ENCODE results near the gene GPRC5B. TPM values are rescaled to one million over a fixed set of nuclear protein-coding genes. Genes with fewer than 3 reads are reported as not detected.

GPRC5B gene
- total RNA-seq, 5 donors from 2014 or later (not counting 1 experiment from before 2014, with no cell fraction given), result 1.2 to 4.4 (median 1.4) TPM

GRCh38 chr16:19876501-19877059 is 8.1 kb downstream of the GPRC5B start:
- ChIA-PET CTCF (interaction anchor here in 1 of 2 donors (1.1 kb wide), 1 partner anchor 321 kb away, joined by 3 read pairs; the partner anchor contains the start of gene VPS35L), POLR2A (no interaction called here)
- H3K36me3 Mint-ChIP-seq, result peaks cover 5% of the 10 kb centered on the region
- DNase-seq, result no peak
- H3K27me3 Mint-ChIP-seq, result peaks cover 0 to 4% of the 10 kb centered on the region in 2 donors
- no peak overlapping the region for H3K27ac ChIP-seq (ENCODE audit: low read length)
- peaks cover 0 to 18% of the 10 kb centered on the region in 2 experiments for H3K27me3 ChIP-seq (replicated peaks in 1 of 2; ENCODE audit: control insufficient read depth in 2 of 2, extremely low read depth in 1 of 2, insufficient read depth in 2 of 2, low read length in 1 of 2)
- no peak overlapping the region for H3K4me3 Mint-ChIP-seq
- H3K9me3 Mint-ChIP-seq, result no peaks in the 10 kb centered on the region
- no peak overlapping the region for H3K4me3 ChIP-seq (ENCODE audit: control insufficient read depth in 1 of 2, extremely low read depth in 1 of 2, low read length in 1 of 2)
- no peaks in the 10 kb centered on the region for H3K4me1 ChIP-seq (ENCODE audit: control insufficient read depth in 1 of 2, extremely low read depth in 1 of 2, insufficient read depth in 2 of 2, low read length in 2 of 2)
- no peak for ATAC-seq (replicated peaks in 1 of 4)
- H3K4me1 Mint-ChIP-seq, result peaks cover 0 to 14% (median 2%) of the 10 kb centered on the region in 3 donors
- no peaks in the 10 kb centered on the region for H3K36me3 ChIP-seq (ENCODE audit: control insufficient read depth in 2 of 2, extremely low read depth in 1 of 2, insufficient read depth in 1 of 2, low read length in 1 of 2)
- WGBS (ENCODE audit: insufficient coverage), result 93% methylated on average over 10 of the region's 10 CpGs
- no peaks in the 10 kb centered on the region for H3K9me3 ChIP-seq
- H3K27ac Mint-ChIP-seq, result no peak overlapping the region

- Mint-ChIP-seq H3K27me3 (peaks cover 0 to 1% of the 10 kb centered on the region in 2 donors), H3K9me3 (no peaks in the 10 kb centered on the region), H3K4me3 (no peak overlapping the region), H3K36me3 (peaks cover 7% of the 10 kb centered on the region), H3K4me1 (peaks cover 0 to 14% (median 2%) of the 10 kb centered on the region in 3 donors), H3K27ac (no peak overlapping the region)
- WGBS (ENCODE audit: insufficient coverage), result no CpG with 5 or more reads among the region's 6 CpGs
- H3K36me3 ChIP-seq (ENCODE audit: control insufficient read depth in 2 of 2, extremely low read depth in 1 of 2, insufficient read depth in 1 of 2, low read length in 1 of 2), result no peaks in the 10 kb centered on the region
- H3K4me3 ChIP-seq (ENCODE audit: control insufficient read depth in 1 of 2, extremely low read depth in 1 of 2, low read length in 1 of 2), result no peak overlapping the region
- POLR2A ChIA-PET, result no interaction called here
- no peaks in the 10 kb centered on the region for H3K4me1 ChIP-seq (ENCODE audit: control insufficient read depth in 1 of 2, extremely low read depth in 1 of 2, insufficient read depth in 2 of 2, low read length in 2 of 2)
- CTCF ChIA-PET, result no interaction called here
- ATAC-seq (replicated peaks in 1 of 4), result no peak
- H3K27me3 ChIP-seq (replicated peaks in 1 of 2; ENCODE audit: control insufficient read depth in 2 of 2, extremely low read depth in 1 of 2, insufficient read depth in 2 of 2, low read length in 1 of 2), result peaks cover 0 to 12% of the 10 kb centered on the region in 2 experiments
- H3K9me3 ChIP-seq, result no peaks in the 10 kb centered on the region
- H3K27ac ChIP-seq (ENCODE audit: low read length), result no peak overlapping the region
- no peak for DNase-seq
Observed at GRCh38 chr16:19875900-19876299, 8.7 kb downstream of the GPRC5B start.

GRCh38 chr16:19874851-19875546 is 9.6 kb downstream of the GPRC5B start:
- Mint-ChIP-seq H3K9me3 (no peaks in the 10 kb centered on the region), H3K27ac (no peak overlapping the region), H3K36me3 (peaks cover 7% of the 10 kb centered on the region), H3K4me1 (peaks cover 0 to 14% (median 2%) of the 10 kb centered on the region in 3 donors), H3K4me3 (no peak overlapping the region), H3K27me3 (no peaks in the 10 kb centered on the region)
- DNase-seq (no peak), ATAC-seq (replicated peaks in 1 of 4) (no peak)
- Histone ChIP-seq H3K4me3 (ENCODE audit: control insufficient read depth in 1 of 2, extremely low read depth in 1 of 2, low read length in 1 of 2) (no peak overlapping the region), H3K9me3 (no peaks in the 10 kb centered on the region), H3K27ac (ENCODE audit: low read length) (no peak overlapping the region), H3K27me3 (replicated peaks in 1 of 2; ENCODE audit: control insufficient read depth in 2 of 2, extremely low read depth in 1 of 2, insufficient read depth in 2 of 2, low read length in 1 of 2) (peaks cover 0 to 12% of the 10 kb centered on the region in 2 experiments), H3K36me3 (ENCODE audit: control insufficient read depth in 2 of 2, extremely low read depth in 1 of 2, insufficient read depth in 1 of 2, low read length in 1 of 2) (no peaks in the 10 kb centered on the region), H3K4me1 (ENCODE audit: control insufficient read depth in 1 of 2, extremely low read depth in 1 of 2, insufficient read depth in 2 of 2, low read length in 2 of 2) (no peaks in the 10 kb centered on the region)
- 77% methylated on average over 10 of the region's 18 CpGs for WGBS (ENCODE audit: insufficient coverage)
- CTCF ChIA-PET, result no interaction called here
- POLR2A ChIA-PET, result no interaction called here

- Mint-ChIP-seq H3K4me3 (no peak overlapping the region), H3K9me3 (no peaks in the 10 kb centered on the region), H3K27me3 (no peaks in the 10 kb centered on the region), H3K36me3 (peaks cover 7% of the 10 kb centered on the region), H3K4me1 (peaks cover 0 to 14% (median 2%) of the 10 kb centered on the region in 3 donors), H3K27ac (no peak overlapping the region)
- POLR2A ChIA-PET, result no interaction called here
- DNase-seq (no peak), ATAC-seq (replicated peaks in 1 of 4) (no peak)
- Histone ChIP-seq H3K27me3 (replicated peaks in 1 of 2; ENCODE audit: control insufficient read depth in 2 of 2, extremely low read depth in 1 of 2, insufficient read depth in 2 of 2, low read length in 1 of 2) (peaks cover 0 to 12% of the 10 kb centered on the region in 2 experiments), H3K27ac (ENCODE audit: low read length) (no peak overlapping the region), H3K36me3 (ENCODE audit: control insufficient read depth in 2 of 2, extremely low read depth in 1 of 2, insufficient read depth in 1 of 2, low read length in 1 of 2) (no peaks in the 10 kb centered on the region), H3K4me3 (ENCODE audit: control insufficient read depth in 1 of 2, extremely low read depth in 1 of 2, low read length in 1 of 2) (no peak overlapping the region), H3K9me3 (no peaks in the 10 kb centered on the region), H3K4me1 (ENCODE audit: control insufficient read depth in 1 of 2, extremely low read depth in 1 of 2, insufficient read depth in 2 of 2, low read length in 2 of 2) (no peaks in the 10 kb centered on the region)
- CTCF ChIA-PET, result no interaction called here
- 72% methylated on average over 8 of the region's 8 CpGs for WGBS (ENCODE audit: insufficient coverage)
Observed at GRCh38 chr16:19874026-19874425, 10.6 kb downstream of the GPRC5B start.

GRCh38 chr16:19872935-19873334 is 11.7 kb downstream of the GPRC5B start:
- H3K4me1 Mint-ChIP-seq, result peaks cover 0 to 14% (median 2%) of the 10 kb centered on the region in 3 donors
- peaks cover 7% of the 10 kb centered on the region for H3K36me3 Mint-ChIP-seq
- ChIA-PET POLR2A (interaction anchor here in 1 of 2 donors (0.6 kb wide), 2 partner anchors 25 to 297 kb away, joined by 5 to 8 read pairs; no protein-coding TSS in a partner anchor), CTCF (interaction anchor here in 1 of 2 donors (0.7 kb wide), 1 partner anchor 31 kb away, joined by 3 read pairs; no protein-coding TSS in a partner anchor)
- ATAC-seq (replicated peaks in 1 of 4) (no peak), DNase-seq (no peak)
- whole genome bisulfite sequencing (ENCODE audit: insufficient coverage), result 97% methylated on average over 5 of the region's 12 CpGs
- Histone ChIP-seq H3K27ac (ENCODE audit: low read length) (no peak overlapping the region), H3K27me3 (replicated peaks in 1 of 2; ENCODE audit: control insufficient read depth in 2 of 2, extremely low read depth in 1 of 2, insufficient read depth in 2 of 2, low read length in 1 of 2) (peaks cover 0 to 7% of the 10 kb centered on the region in 2 experiments), H3K36me3 (ENCODE audit: control insufficient read depth in 2 of 2, extremely low read depth in 1 of 2, insufficient read depth in 1 of 2, low read length in 1 of 2) (no peaks in the 10 kb centered on the region), H3K4me3 (ENCODE audit: control insufficient read depth in 1 of 2, extremely low read depth in 1 of 2, low read length in 1 of 2) (no peak overlapping the region), H3K9me3 (no peaks in the 10 kb centered on the region), H3K4me1 (ENCODE audit: control insufficient read depth in 1 of 2, extremely low read depth in 1 of 2, insufficient read depth in 2 of 2, low read length in 2 of 2) (no peaks in the 10 kb centered on the region)
- H3K27me3 Mint-ChIP-seq, result peaks cover 0 to 3% of the 10 kb centered on the region in 2 donors
- H3K4me3 Mint-ChIP-seq, result no peak overlapping the region
- H3K27ac Mint-ChIP-seq, result no peak overlapping the region
- no peaks in the 10 kb centered on the region for H3K9me3 Mint-ChIP-seq

- no peak overlapping the region for H3K27ac Mint-ChIP-seq
- no peak overlapping the region for H3K4me3 Mint-ChIP-seq
- no peaks in the 10 kb centered on the region for H3K9me3 Mint-ChIP-seq
- peaks cover 7% of the 10 kb centered on the region for H3K36me3 Mint-ChIP-seq
- Histone ChIP-seq H3K27me3 (replicated peaks in 1 of 2; ENCODE audit: control insufficient read depth in 2 of 2, extremely low read depth in 1 of 2, insufficient read depth in 2 of 2, low read length in 1 of 2) (peaks cover 0 to 4% of the 10 kb centered on the region in 2 experiments), H3K4me3 (ENCODE audit: control insufficient read depth in 1 of 2, extremely low read depth in 1 of 2, low read length in 1 of 2) (no peak overlapping the region), H3K9me3 (no peaks in the 10 kb centered on the region), H3K36me3 (ENCODE audit: control insufficient read depth in 2 of 2, extremely low read depth in 1 of 2, insufficient read depth in 1 of 2, low read length in 1 of 2) (no peaks in the 10 kb centered on the region), H3K4me1 (ENCODE audit: control insufficient read depth in 1 of 2, extremely low read depth in 1 of 2, insufficient read depth in 2 of 2, low read length in 2 of 2) (no peaks in the 10 kb centered on the region), H3K27ac (ENCODE audit: low read length) (no peak overlapping the region)
- H3K4me1 Mint-ChIP-seq, result peaks cover 0 to 14% (median 2%) of the 10 kb centered on the region in 3 donors
- CTCF ChIA-PET, result no interaction called here
- WGBS (ENCODE audit: insufficient coverage), result 90% methylated on average over 30 of the region's 33 CpGs
- ATAC-seq (replicated peaks in 1 of 4) (no peak), DNase-seq (no peak)
- POLR2A ChIA-PET, result no interaction called here
- H3K27me3 Mint-ChIP-seq, result peaks cover 1 to 3% of the 10 kb centered on the region in 2 donors
Observed at GRCh38 chr16:19872179-19872863, 12.3 kb downstream of the GPRC5B start.

All from T-cell (primary cell).